Fibroblast of villous mesenchyme (primary cell): Measurements from ENCODE around the gene GNA12. TPM values are rescaled to one million over a fixed set of nuclear protein-coding genes. Genes with fewer than 3 reads are reported as not detected.

Source experiments
- DNase-seq: peaks from one replicate; pipeline ENCODE4 v3.0.0-alpha.2; 2010; ENCODE audit warnings: low read depth
- H3K4me3 ChIP-seq: 2 replicates; pipeline ENCODE4 v1.5.1; 2011; ENCODE audit warnings: low read depth, mild to moderate bottlenecking, low read length
- total RNA-seq: library from RNA; depleted of rRNA; stranded (reverse); fragments of >200 nt; gene quantifications from 2 replicates; pipeline ENCODE4 v1.2.3, GENCODE V29; 2012
- TF ChIP-seq, protein P1 (sequence below): IDR thresholded peaks from 2 replicates; pipeline ENCODE4 v1.5.1; 2012; ENCODE audit warnings: low read depth, mild to moderate bottlenecking, low read length; ENCODE audit not compliant: insufficient read depth

GNA12 gene
- total RNA-seq, 1 donor: 46.2 TPM

DNA sequence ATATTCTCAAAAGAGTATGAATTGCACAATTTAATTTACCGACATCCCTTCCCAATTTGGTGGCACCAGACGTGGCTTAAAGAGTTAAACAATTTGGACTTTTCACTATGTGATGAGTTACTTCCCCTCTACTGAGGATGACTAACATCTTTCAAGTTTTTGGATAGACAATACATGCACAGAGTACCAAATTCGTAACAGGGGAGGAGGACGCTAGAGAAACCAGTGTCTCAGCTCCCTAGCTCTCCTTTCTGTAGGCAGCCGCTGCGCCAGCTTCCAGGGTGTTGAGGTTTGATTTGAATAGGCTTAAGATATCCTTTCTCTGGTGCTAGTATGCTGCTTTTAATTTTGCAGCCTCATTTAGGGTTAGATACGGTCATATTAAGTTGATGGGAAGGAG is 69.2 kb downstream of the GNA12 start:
- TF ChIP-seq, protein P1, sequence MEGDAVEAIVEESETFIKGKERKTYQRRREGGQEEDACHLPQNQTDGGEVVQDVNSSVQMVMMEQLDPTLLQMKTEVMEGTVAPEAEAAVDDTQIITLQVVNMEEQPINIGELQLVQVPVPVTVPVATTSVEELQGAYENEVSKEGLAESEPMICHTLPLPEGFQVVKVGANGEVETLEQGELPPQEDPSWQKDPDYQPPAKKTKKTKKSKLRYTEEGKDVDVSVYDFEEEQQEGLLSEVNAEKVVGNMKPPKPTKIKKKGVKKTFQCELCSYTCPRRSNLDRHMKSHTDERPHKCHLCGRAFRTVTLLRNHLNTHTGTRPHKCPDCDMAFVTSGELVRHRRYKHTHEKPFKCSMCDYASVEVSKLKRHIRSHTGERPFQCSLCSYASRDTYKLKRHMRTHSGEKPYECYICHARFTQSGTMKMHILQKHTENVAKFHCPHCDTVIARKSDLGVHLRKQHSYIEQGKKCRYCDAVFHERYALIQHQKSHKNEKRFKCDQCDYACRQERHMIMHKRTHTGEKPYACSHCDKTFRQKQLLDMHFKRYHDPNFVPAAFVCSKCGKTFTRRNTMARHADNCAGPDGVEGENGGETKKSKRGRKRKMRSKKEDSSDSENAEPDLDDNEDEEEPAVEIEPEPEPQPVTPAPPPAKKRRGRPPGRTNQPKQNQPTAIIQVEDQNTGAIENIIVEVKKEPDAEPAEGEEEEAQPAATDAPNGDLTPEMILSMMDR: no peak
- DNase-seq: no peak
- no peak overlapping the region for H3K4me3 ChIP-seq

DNA sequence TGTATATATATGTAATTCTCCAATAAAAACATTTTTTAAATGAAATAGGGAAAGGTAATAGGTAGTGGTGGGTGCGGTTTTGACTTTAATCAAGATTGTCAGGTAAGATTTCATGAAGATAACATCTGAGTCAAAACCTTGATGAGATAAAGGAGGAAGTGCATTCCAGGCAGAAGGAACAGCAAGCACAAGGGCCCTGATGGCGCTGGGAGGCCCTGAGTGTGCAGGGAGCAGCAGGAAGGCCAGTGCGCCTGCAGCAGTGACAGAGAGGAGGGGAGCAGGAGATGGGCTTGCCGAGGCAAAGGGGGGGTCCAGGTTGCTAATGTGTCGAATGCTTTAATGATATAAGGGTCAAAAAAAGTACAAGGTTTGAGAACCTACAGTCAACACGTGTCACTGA is 69.8 kb downstream of the GNA12 start:
- no peak overlapping the region for H3K4me3 ChIP-seq
- TF ChIP-seq, protein P1: no peak
- no peak for DNase-seq

DNA sequence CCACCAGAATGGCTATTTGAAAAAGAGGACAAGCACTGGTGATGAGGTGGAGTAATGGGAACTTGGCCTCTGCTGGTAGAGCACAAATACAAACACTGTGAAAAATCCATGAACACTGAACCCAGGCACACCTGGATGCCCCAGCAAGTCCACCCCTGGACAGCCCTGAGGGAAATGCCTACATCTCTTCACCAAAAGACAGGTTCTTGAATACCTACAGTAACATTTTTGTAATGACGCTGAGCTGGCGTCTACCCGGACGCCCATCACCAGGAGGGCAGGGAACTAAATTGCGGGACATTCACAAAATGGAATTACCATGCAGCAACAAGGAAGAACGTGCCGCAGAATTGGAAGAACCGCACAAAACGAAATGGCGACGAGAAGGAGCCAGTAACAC is 70.5 kb downstream of the GNA12 start:
- DNase-seq: no peak
- TF ChIP-seq, protein P1: no peak
- no peak overlapping the region for H3K4me3 ChIP-seq

DNA sequence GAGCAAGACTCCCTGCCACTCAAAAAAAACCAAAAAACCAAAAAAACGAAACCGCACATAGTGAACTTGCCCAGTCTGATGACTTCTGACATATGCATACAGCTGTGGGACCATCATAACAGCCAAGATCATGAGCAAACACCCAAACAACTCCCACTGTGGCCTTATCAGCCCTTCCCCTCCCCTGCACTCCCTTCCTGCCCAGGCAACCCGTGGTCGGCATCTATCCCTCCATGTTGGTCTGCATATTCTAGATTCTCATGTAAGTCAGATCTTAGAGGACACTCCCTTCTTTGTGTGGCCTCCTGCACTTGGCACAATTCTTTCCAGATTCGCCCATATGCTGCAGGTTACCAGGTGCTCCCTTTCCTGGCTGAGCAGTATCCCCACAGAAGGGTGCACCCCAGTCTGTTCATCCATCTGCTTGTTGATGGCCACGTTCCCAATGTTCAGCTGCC is 72.8 kb downstream of the GNA12 start:
- TF ChIP-seq, protein P1: no peak
- DNase-seq: no peak
- H3K4me3 ChIP-seq: no peak overlapping the region

DNA sequence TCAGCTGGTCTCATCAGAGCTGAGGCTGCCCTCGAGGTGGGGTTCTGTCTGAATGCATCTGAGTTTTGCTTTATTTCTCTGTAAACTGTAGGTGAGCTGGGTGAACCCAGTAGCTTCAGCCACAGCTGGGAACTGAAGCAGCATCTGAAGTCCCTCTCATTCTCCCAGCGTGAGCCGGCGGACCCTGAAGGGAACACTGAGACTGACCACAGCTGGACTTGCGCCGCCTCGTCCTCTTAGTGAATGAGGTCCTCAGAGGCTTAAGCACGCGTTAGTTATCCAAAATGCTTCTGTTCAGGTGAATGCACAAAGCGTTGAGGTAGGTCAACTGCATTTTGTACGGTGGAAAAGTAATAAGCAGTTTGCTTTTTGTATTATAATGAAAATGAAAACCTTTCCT is 79.5 kb downstream of the GNA12 start:
- H3K4me3 ChIP-seq: no peak overlapping the region
- no peak for DNase-seq
- TF ChIP-seq, protein P1: no peak

DNA sequence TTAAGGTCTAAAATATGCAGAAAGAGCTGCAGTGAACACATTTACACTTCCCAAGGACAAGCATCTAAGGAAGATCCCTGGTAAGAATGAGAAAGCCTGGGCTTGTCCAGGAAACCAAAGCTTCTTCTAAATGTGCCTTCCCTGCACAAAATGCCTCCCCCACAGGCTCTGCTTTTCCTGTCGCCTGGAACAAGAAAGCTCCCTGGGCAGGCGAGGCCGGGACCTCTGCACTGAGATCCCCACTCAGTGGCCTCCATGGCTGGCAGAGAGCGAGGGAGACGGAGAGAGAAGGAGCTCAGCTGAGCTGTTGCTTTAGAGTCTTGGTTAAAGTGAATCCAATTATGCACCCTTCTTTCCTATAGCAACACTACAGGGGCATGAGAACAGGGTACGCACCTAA is 80.5 kb downstream of the GNA12 start:
- TF ChIP-seq, protein P1: no peak
- H3K4me3 ChIP-seq: no peak overlapping the region
- no peak for DNase-seq

DNA sequence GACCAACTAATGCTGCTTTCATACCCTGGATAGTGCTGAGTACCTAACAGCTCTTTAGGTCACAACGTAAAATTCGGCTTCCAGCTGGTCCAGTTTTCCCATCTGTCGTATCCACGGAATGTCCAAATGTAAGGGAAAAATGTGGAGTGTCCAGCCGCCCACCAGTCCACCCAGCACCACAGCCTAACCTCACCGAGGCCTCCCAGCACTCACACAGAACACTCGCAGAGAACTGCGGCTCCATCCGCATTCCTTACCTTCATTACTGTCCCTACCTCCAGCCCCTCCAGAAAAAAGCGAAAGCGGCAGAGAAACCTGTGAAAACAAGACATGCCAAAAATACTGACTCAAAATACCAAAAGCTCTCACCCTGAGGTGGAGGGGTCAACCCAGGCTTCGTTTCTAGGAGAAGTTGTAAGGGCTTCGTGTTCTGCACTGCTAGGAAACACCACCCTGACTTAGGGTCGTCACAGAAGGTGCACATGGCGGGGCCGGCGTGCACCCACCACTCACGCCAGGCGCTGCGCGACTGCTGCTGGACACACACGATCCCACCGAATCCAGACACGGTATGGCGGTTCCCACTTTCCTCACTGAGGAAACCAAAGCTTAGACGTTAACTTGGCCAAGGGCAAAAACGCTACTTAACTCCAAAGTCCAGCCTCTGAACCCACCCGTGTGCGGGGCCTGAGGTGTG is 82.2 kb downstream of the GNA12 start:
- TF ChIP-seq, protein P1: no peak
- H3K4me3 ChIP-seq: no peak overlapping the region
- DNase-seq: no peak
